GM12878 (cell line): Measurements from ENCODE around the gene FTO. TPM values are rescaled to one million over a fixed set of nuclear protein-coding genes. Genes with fewer than 3 reads are reported as not detected.

Experiments
- ATAC-seq: fragments of 200-7000 bp; cut with Tn5 transposase; 3 replicates; pipeline ENCODE4 v1.9.1; 2020; ENCODE audit warnings: mild to moderate bottlenecking, moderate library complexity
- BruUV-seq: library from RNA; stranded (reverse); fragments of 400-500 nt; replicated peaks from 2 replicates; lab custom pipeline; 2021; lab: Mats Ljungman, UMichigan
- CTCF ChIA-PET: fragments of 300-600 bp; sonication (Branson Sonifier 250); formaldehyde crosslinking; extraction: SDS; loops from one replicate; lab custom pipeline; 2021; ENCODE audit warnings: inconsistent platforms; lab: Yijun Ruan, JAX
- POLR2A ChIA-PET: fragments of 350-600 bp; formaldehyde crosslinking; extraction: SDS; loops from one replicate; lab custom pipeline; 2021; ENCODE audit warnings: inconsistent platforms; lab: Charles Lee
- RAD21 ChIA-PET: fragments of 300-600 bp; sonication (Branson Sonifier 250); formaldehyde crosslinking; loops from one replicate; lab custom pipeline; 2023; ENCODE audit warnings: antibody characterized with exemption; ENCODE audit not compliant: unreplicated experiment; lab: Charles Lee
- SMC1A ChIA-PET: fragments of 300-600 bp; sonication (Branson Sonifier 250); formaldehyde crosslinking; loops from one replicate; lab custom pipeline; 2023; ENCODE audit not compliant: unreplicated experiment, uncharacterized antibody; lab: Charles Lee
- DNase-seq: peaks from one replicate; pipeline ENCODE4 v3.0.0-alpha.2; 2011; ENCODE audit warnings: low read depth, low spot score
- FAIRE-seq: peaks from 3 replicates; lab custom pipeline; 2011; peaks lifted over from hg19 to GRCh38; lab: Jason Lieb, UNC
- H2AFZ ChIP-seq: 2 replicates; pipeline ENCODE4 v1.6.0; 2011; ENCODE audit warnings: low read depth, low read length, control low read depth; ENCODE audit not compliant: control insufficient read depth
- H3K27ac ChIP-seq: 2 replicates; pipeline ENCODE4 v1.5.1; 2011; ENCODE audit warnings: control low read depth; ENCODE audit not compliant: control insufficient read depth, insufficient read depth
- H3K27me3 ChIP-seq, 2 experiments: replicated peaks in 1 of 2; 2 replicates each; pipeline versions ENCODE4 v1.6.0 to v1.6.1; 2011; ENCODE audit warnings: low read length in 1 of 2; ENCODE audit not compliant: control insufficient read depth in 2 of 2, insufficient read depth in 2 of 2
- H3K36me3 ChIP-seq, 2 experiments: 2 replicates each; pipeline ENCODE4 v1.5.1; 2011; ENCODE audit warnings: low read length in 1 of 2; ENCODE audit not compliant: control insufficient read depth in 2 of 2, insufficient read depth in 2 of 2
- H3K4me1 ChIP-seq: 2 replicates; pipeline ENCODE4 v1.6.1; 2011; ENCODE audit warnings: mild to moderate bottlenecking, low read length, moderate library complexity, mixed read lengths; ENCODE audit not compliant: control insufficient read depth, insufficient read depth
- H3K4me2 ChIP-seq: 2 replicates; pipeline ENCODE4 v1.6.0; 2011; ENCODE audit warnings: control low read depth; ENCODE audit not compliant: control insufficient read depth, insufficient read depth
- H3K4me3 ChIP-seq: fragments of 200-600 bp; sonication (generic); 2 replicates; pipeline ENCODE4 v1.5.1; 2016
- H3K79me2 ChIP-seq: 2 replicates; pipeline ENCODE4 v1.6.0; 2011; ENCODE audit warnings: low read length; ENCODE audit not compliant: control insufficient read depth, insufficient read depth
- H3K9ac ChIP-seq: 2 replicates; pipeline ENCODE4 v1.8.0; 2011; ENCODE audit warnings: low read length, control low read depth, mixed read lengths; ENCODE audit not compliant: control insufficient read depth, insufficient read depth
- H3K9me3 ChIP-seq: replicated peaks from 3 replicates; pipeline ENCODE4 v1.5.1; 2011; ENCODE audit warnings: mild to moderate bottlenecking, low read length; ENCODE audit not compliant: control insufficient read depth, insufficient read depth
- H4K20me1 ChIP-seq: 2 replicates; pipeline ENCODE4 v1.6.0; 2011; ENCODE audit not compliant: control insufficient read depth, insufficient read depth
- CHD1 ChIP-seq: IDR thresholded peaks from 2 replicates; pipeline ENCODE4 v1.6.1; 2012; ENCODE audit warnings: low read depth, low read length, improper control_type of control experiment
- E4F1 ChIP-seq: fragments of 450-650 bp; IDR thresholded peaks from 2 replicates; pipeline ENCODE4 v1.6.1; 2018; ENCODE audit warnings: borderline replicate concordance, mild to moderate bottlenecking; ENCODE audit not compliant: partially characterized antibody
- IKZF2 ChIP-seq, 2 experiments: fragments of 450-650 bp; IDR thresholded peaks; 2 replicates each; pipeline ENCODE4 v1.6.1; 2017; ENCODE audit warnings: mild to moderate bottlenecking in 2 of 2, moderate library complexity in 2 of 2
- IRF4 ChIP-seq: IDR thresholded peaks from 2 replicates; pipeline ENCODE4 v1.6.1; 2011; ENCODE audit warnings: low read depth, low read length
- NFYB ChIP-seq: IDR thresholded peaks from 2 replicates; pipeline ENCODE4 v1.6.1; 2011; ENCODE audit warnings: low read depth, mild to moderate bottlenecking, low read length, improper control_type of control experiment, moderate library complexity; ENCODE audit not compliant: insufficient read depth
- PBX3 ChIP-seq: IDR thresholded peaks from 2 replicates; pipeline ENCODE4 v1.6.1; 2011; ENCODE audit warnings: mild to moderate bottlenecking, low read depth, low read length, moderate library complexity; ENCODE audit not compliant: insufficient replicate concordance
- PKNOX1 ChIP-seq: fragments of 450-650 bp; IDR thresholded peaks from 2 replicates; pipeline ENCODE4 v1.6.1; 2016; ENCODE audit warnings: mild to moderate bottlenecking
- WGBS: methylation state at CpG from one replicate; pipeline ENCODE4 v1.1.6; 2016; ENCODE audit warnings: low lambda C conversion rate; ENCODE audit not compliant: insufficient replicate concordance, insufficient coverage; ENCODE audit errors: missing lambda C conversion rate; 5-methylcytosine and 5-hydroxymethylcytosine counted together
- in situ Hi-C: fragments of 300-500 bp; cut with MboI; formaldehyde crosslinking; loops from 9 replicates; pipeline ENCODE4 v1.14.3; 2018; ENCODE audit warnings: mixed read lengths
- intact Hi-C: fragments of 100-400 bp; cut with micrococcal nuclease; formaldehyde crosslinking; loops from one replicate; pipeline ENCODE4 v1.14.2; 2022; ENCODE audit not compliant: unreplicated experiment
- polyA plus RNA-seq, 11 experiments: library from polyadenylated mRNA; depleted of rRNA in 4 of 11; unstranded in 6 of 11; stranded (reverse) in 5 of 11; fragments of >200 nt; fragmentation: Nextera tagmentation in 4 of 11; fragmentation: Illumina TruSeq in 1 of 11; extraction: Ambion mirVana in 4 of 11; extraction: Trizol in 1 of 11; gene quantifications; 1 replicate in 1 of 11; 2 replicates in 10 of 11; pipeline versions ENCODE4 v1.2.1 to v1.2.3, GENCODE V29; 2011 to 2016; ENCODE audit warnings: inconsistent platforms in 2 of 11, missing spikeins in 2 of 11, low read depth in 1 of 11
- small RNA-seq: library from RNA; depleted of rRNA; stranded (forward); fragments of <200 nt; gene quantifications from one replicate; pipeline ENCODE3, GENCODE V24; 2014
- total RNA-seq, 4 experiments: library from RNA; depleted of rRNA in 3 of 4; stranded (reverse); fragments of >200 nt in 3 of 4; fragmentation: Illumina TruSeq in 1 of 4; extraction: Trizol in 1 of 4; gene quantifications; 2 replicates each; pipeline versions ENCODE4 v1.2.1 to v1.2.3, GENCODE V29; 2013 to 2021

FTO gene
- total and polyA plus RNA-seq, 10 of the 15 experiments (the other 5 are each of a cell fraction or from before 2014, with no cell fraction given), result 20.1 to 55.0 (median 47.0) TPM

GRCh38 chr16:54201200-54201599, 497.2 kb downstream of the FTO start:
- H4K20me1 ChIP-seq, result no peaks in the 10 kb centered on the region
- H3K4me3 ChIP-seq, result no peak overlapping the region
- no peak overlapping the region for H3K9ac ChIP-seq
- FAIRE-seq (no peak), ATAC-seq (no peak), DNase-seq (no peak)
- no peak overlapping the region for H3K27ac ChIP-seq
- H3K4me1 ChIP-seq, result no peaks in the 10 kb centered on the region
- no peaks in the 10 kb centered on the region for H3K79me2 ChIP-seq
- H3K9me3 ChIP-seq, result no peaks in the 10 kb centered on the region; the same call in 2 of the 3 replicates
- ChIA-PET POLR2A (no interaction called here), SMC1A (interaction anchor here (0.7 kb wide), 1 partner anchor 255 kb away, joined by 3 read pairs; no protein-coding TSS in a partner anchor), RAD21 (no interaction called here), CTCF (no interaction called here)
- H3K36me3 ChIP-seq, result no peaks in the 10 kb centered on the region
- WGBS, result 35% methylated on average over 4 of the region's 4 CpGs
- intact Hi-C loops, result no loop called here
- no peak overlapping the region for H3K4me2 ChIP-seq
- no peak overlapping the region for H2AFZ ChIP-seq
- in situ Hi-C loops, result no loop called here
- BruUV-seq, result no TSS peak
- H3K27me3 ChIP-seq, result no peaks in the 10 kb centered on the region
- TF ChIP-seq IKZF2 (IDR thresholded peaks at IDR 0.05) (no peak), E4F1 (no peak), PKNOX1 (peak; percentile 55), PBX3 (peak; percentile 27), IRF4 (no peak), NFYB (no peak), CHD1 (no peak)

Small RNA genes lying within 50 kb of the gene (small RNA-seq; reads per million reads assigned to genes)
- gene AC007347.2, result not detected

Other genes with a start within 250 kb of the FTO start
- 15.2 and 16.2 TPM in 2 replicates for gene AKTIP, start 200.9 kb upstream of the FTO start, total RNA-seq (2014; rRNA removed)
- 10.2 and 12.6 TPM in 2 replicates for gene AKTIP, start 200.9 kb upstream of the FTO start, total RNA-seq (2014; rRNA removed; fragmentation: Illumina TruSeq; extraction: Trizol)
- 11.8 and 13.1 TPM in 2 replicates for gene AKTIP, start 200.9 kb upstream of the FTO start, total RNA-seq (2021)
- 22.9 and 27.3 TPM in 2 replicates for gene AKTIP, start 200.9 kb upstream of the FTO start, polyA plus RNA-seq (2011; rRNA removed)
- 14.1 and 16.4 TPM in 2 replicates for gene AKTIP, start 200.9 kb upstream of the FTO start, polyA plus RNA-seq (2014; fragmentation: Illumina TruSeq; extraction: Trizol)
- gene AKTIP, start 200.9 kb upstream of the FTO start, polyA plus RNA-seq (2014; fragmentation: Nextera tagmentation; extraction: Ambion mirVana), result 10 to 100 TPM; 11.4 to 13.1 TPM
- gene AKTIP, start 200.9 kb upstream of the FTO start, polyA plus RNA-seq (2014; rRNA removed), result 12.4 and 12.5 TPM in 2 replicates
- gene AKTIP, start 200.9 kb upstream of the FTO start, polyA plus RNA-seq (2016; fragmentation: Nextera tagmentation; extraction: Ambion mirVana), result 10 to 100 TPM; 16.1 to 16.6 TPM
- 3.8 and 4.9 TPM in 2 replicates for gene RPGRIP1L, start 297 bp upstream of the FTO start, total RNA-seq (2014; rRNA removed)
- 6.7 and 7.0 TPM in 2 replicates for gene RPGRIP1L, start 297 bp upstream of the FTO start, total RNA-seq (2014; rRNA removed; fragmentation: Illumina TruSeq; extraction: Trizol)
- gene RPGRIP1L, start 297 bp upstream of the FTO start, total RNA-seq (2021), result 4.7 and 5.1 TPM in 2 replicates
- 3.5 and 5.7 TPM in 2 replicates for gene RPGRIP1L, start 297 bp upstream of the FTO start, polyA plus RNA-seq (2011; rRNA removed)
- 5.2 and 7.0 TPM in 2 replicates for gene RPGRIP1L, start 297 bp upstream of the FTO start, polyA plus RNA-seq (2014; fragmentation: Illumina TruSeq; extraction: Trizol)
- gene RPGRIP1L, start 297 bp upstream of the FTO start, polyA plus RNA-seq (2014; fragmentation: Nextera tagmentation; extraction: Ambion mirVana), result 1 to 10 TPM; 3.9 to 4.0 TPM
- 3.4 and 4.1 TPM in 2 replicates for gene RPGRIP1L, start 297 bp upstream of the FTO start, polyA plus RNA-seq (2014; rRNA removed)
- 1 to 10 TPM; 6.6 to 9.6 TPM for gene RPGRIP1L, start 297 bp upstream of the FTO start, polyA plus RNA-seq (2016; fragmentation: Nextera tagmentation; extraction: Ambion mirVana)